GM18502 (cell line): ENCODE data around the gene RWDD4.
A peak's percentile ranks its signal among the peaks of the same experiment; 100 is the strongest.

Experiments used
- ATAC-seq: cut with Tn5 transposase; IDR thresholded peaks from one replicate; pipeline ENCODE4 v1.9.1; 2021; ENCODE audit warnings: mild to moderate bottlenecking; ENCODE audit not compliant: unreplicated experiment, poor library complexity

Gene RWDD4

DNA sequence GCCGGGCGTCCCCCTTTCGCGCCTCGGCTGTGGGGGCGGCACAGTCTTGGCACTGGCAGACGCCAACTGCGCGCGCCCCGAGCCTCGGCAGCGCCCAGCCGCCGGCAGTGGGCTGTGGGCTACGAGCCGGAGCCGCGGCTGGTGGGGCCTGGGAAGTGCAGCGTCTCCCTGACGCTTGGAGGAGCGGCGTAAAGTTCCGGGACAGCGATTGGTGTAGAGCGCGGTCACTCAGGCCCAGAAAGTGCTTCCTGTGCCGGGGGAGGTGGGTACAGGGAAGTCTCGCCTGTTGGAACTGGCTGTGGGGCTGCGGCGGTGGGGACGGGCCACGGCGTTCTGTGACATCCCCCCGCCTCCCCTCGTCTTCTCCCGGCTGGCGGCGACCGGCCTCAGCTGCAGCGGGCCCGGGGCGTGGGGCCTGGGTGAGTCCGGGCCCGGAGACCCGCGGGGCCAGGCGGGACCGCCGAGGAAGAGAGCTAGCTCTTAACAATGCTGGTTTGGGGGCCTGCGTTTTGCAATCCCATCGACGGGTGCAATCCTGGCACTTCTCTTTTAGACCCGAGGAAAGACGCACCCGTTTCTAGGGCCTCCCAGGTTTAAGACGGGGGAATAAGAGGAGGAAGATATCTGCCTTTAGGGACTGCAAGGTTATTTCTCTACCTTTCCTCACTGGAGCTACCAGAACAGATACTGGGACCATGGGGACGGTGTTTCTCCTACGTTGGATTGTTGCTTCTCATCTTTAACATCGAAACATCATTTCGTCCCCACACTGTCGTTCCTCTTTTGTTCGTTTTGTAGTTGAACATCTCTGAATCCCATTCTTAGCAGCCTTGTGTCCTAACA, at the start of gene RWDD4, which contains the start of gene TRAPPC11:
Gene RWDD4, minus strand, starts transcription at position 157 of the 843 bp plus-strand sequence. CDS start 233 bp downstream, outside the sequence.
Gene TRAPPC11, plus strand, starts transcription at position 265 of the 843 bp plus-strand sequence. CDS start 4,575 bp downstream, outside the sequence.
- peak; percentile 99 for ATAC-seq

DNA sequence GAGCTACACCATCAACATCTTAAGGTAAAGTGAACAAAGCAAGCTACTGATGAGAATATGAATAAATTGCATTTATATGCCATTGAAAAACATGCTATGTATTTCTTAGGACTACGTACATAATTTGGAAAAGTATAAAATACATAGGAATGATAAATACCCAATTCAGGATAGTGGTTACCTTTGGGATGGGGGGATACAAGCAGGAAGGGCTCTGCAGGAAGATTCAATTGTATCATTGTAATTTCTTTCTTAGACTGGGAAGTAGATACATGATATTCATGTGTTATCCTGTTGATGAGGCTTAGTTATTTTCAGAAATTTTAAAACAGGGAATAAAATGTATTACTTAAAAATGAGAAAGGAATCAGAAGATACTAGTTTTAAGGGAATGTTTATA, 43.5 kb upstream of the RWDD4 start:
- ATAC-seq, result no peak

DNA sequence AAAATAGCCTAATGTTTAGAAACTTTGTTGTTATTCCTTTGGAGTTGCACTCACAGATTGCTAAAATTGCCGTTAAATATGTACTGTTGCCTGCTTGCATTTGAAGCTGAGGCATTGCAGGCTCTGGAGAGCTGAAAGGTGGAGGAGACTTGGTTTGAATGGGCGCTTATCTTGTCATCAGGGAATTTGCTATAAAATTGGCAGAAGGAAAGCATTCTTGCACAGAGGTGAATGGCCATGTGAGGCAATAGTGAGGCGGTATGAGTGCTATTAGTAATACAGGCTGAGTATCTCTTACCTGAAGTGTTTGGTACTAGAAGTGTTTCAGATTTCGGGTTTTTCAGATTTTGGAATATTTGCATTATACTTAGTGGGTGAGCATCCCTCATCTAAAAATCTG, 41.4 kb upstream of the RWDD4 start:
- no peak for ATAC-seq

DNA sequence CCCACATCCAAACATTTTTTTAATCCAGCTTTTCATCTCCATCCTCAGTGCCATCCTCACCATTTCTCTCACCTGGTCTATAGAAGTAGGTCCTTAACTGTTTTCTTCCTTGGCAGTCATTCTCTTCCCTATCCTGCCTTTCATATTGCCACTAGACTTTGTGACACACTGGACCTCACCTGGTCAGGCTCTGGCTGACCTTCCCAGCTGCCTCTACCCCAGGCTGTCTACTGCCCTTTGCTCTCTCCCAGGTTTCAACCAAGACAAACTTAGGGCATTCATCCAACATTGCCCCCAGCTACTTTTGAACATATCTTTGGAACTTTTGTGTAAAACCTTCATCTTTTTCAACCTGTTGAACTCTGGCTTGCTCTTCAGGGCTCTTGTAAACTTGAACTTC, 39.9 kb upstream of the RWDD4 start:
- ATAC-seq, result no peak

DNA sequence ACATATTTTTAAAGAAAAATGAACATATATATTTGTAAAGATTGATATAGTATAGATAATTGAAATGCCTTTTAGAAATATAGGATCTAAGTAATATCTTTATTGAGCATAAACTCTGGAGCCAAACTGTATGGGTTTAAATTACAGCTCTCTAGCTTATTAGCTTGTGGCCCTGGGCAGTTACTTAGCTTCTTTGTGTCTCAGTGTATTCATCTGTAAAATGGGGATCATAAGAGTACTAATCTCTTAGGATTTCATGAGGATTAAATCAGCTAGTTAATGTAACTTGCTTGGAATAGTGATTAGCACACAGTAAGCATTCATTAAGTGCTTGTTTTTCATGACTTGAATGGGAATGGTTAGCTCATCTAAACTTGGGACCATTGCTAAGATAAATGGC, 32.9 kb upstream of the RWDD4 start:
- ATAC-seq, result no peak

DNA sequence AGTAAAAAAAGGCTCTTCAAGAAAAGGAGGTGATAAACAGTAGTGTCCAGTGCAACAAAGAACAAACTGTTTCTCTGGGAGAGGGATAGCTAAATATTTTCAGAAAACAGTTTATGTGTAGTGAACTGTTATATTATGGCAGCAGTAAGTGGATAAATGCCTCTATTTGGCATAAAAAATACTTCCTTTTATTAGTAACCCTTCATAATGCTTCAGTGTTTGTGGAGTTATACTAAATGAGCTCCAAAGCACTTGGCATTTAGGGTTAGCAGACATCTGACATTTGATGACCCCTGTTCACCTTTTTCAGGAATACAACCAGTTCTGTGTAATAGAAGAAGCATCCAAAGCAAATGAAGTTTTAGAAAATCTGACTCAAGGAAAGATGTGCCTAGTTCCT, 32.0 kb upstream of the RWDD4 start:
- ATAC-seq, result no peak

DNA sequence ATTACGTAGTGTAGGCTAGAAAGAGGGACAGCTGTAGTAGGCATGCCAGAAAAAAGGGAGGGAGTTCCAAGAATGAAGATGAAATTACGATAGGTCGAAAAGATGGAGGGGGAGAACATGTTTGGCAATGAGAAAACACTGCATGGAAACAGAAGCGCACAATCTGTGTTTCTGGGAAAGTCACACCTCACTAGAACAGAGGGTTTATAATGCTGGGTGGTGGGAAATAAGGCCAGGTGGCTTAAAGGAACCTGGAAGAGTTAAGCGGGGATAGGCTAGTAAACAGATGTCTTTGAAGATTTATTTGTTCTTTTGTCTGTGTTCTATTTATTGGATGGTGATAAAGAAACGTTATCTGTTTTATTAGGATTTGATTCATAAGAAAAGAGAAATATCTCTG, 29.2 kb upstream of the RWDD4 start:
- no peak for ATAC-seq

DNA sequence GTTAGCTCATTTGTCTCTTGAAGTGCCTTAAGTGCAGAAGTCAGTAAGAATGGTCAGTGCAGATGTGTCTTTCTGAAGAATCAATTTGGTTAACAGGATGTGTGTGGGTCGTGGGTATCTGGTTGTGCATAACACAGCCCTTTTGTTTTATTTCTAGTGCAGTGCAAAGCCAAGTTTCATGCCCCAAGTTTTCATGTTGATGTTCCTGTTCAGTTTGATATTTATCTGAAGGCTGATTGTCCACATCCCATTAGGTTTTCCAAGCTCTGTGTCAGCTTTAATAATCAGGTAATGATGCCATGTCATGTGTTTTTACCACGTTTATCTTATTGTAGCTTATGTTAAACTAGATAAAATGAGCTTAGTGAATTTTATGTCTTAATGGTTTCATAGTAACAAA, 27.5 kb upstream of the RWDD4 start:
- ATAC-seq, result no peak

DNA sequence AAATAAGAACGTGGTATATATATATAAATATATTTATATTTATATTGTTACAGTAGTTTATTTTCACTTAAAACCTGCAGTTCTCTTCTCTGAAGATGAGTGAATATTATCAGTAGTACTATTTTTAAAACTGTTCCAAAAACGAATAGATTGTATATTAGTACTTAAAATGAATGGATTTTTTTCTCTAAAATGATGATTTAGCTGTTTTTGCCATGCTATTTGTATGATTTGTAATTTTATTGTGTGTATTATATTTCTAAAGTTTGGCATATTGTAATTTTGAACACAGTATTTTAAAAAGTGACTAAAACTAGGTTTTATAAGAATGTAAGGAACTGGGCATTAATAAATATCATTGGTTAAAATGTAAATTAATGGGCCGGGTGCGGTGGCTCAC, 22.1 kb upstream of the RWDD4 start:
- no peak for ATAC-seq

DNA sequence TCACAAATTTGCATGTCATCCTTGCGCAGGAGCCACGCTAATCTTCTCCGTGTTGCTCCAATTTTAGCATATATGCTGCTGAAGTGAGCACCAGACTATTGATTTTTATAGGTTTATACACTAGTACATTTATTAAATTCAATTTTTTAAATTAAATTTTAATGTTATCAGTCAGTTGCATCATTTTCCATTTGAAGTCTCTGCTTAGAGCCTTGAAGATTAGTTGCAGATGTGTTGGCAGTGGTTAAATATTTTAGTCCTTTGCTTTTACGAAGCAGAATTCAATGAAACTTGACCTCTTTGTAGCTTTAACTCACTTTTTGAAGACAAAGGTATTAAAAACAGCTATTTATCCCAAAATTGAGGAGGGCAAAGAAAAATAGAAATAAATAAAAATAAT, 16.6 kb upstream of the RWDD4 start:
- ATAC-seq, result no peak

DNA sequence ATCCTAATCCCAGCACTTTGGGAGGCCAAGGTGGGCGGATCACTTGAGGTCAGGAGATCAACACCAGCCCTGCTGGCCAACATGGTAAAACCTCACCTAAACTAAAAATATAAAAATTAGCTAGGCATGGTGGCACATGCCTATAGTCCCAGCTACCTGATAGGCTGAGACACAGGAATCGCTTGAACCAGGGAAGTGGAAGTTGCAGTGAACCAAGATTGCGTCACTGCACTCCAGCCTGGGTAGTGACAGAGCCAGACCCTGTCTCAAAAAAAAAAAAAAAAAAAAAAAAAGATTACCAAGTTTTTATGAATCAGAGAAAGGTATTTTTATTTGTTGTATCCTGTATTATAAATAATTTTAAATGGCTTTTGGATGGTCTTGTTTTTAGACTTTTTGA, 15.2 kb upstream of the RWDD4 start:
- ATAC-seq, result no peak

DNA sequence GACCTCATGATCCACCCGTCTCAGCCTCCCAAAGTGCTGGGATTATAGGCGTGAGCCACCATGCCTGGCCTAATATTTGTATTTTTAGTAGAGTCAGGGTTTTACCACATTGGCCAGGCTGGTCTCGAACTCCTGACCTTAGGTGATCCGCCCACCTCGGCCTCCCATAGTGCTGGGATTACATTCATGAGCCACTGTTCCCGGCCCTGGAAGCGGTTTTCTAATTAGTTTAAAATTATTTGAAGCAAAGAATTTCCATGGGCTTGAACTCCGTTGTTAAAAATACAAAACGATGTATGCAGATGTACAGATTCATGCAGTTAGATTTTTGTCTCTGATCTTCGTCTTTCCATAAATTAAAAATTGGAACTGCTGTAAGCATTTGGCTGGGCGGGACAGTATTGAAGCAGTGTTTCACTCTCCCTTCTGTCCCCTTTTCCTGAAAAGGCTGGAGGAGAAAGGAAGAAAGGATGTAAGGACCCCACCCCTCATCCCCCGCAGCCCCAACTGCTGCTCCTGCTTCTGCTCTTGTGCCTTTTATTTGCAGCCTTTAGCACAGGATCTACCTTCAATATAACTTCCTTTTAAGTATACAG, 12.1 kb upstream of the RWDD4 start:
- ATAC-seq, result no peak

DNA sequence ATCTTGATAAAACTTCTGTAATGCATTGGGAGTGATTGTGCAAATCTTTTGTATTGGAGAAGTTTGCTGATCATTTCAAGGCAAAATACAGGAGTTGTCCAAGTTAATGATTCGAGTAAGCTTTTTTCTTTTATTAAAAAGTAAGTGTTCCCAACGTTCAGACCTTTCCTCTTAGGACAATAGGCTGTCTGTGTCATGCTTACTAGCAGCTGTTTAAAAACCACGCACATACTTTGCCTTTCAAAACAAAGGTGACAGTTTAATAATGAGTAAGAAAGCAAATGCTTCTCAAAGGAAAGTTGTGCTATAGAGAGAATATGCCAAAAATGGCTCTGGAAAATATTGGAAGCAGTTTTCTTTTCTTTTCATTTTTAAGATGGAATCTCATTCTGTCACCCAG, 11.3 kb upstream of the RWDD4 start:
- ATAC-seq, result no peak

DNA sequence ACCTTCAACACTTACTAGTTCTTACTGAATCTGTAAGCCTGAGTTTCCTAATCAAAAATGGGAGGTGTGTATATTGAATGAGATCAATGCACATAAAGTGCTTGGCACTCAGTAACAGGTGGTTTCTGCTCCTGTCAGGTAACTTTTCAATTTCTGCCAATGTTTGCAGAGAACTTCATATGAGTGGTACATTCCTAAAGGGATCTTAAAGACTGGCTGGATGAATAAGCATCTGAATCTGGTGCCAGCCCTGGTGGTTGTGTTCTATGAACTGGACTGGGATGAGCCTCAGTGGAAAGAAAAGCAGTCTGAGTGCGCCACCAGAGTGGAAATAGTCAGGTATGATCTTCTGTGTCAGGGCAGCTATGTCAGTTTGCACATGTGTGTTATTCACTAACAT, 7.1 kb upstream of the RWDD4 start:
- no peak for ATAC-seq

DNA sequence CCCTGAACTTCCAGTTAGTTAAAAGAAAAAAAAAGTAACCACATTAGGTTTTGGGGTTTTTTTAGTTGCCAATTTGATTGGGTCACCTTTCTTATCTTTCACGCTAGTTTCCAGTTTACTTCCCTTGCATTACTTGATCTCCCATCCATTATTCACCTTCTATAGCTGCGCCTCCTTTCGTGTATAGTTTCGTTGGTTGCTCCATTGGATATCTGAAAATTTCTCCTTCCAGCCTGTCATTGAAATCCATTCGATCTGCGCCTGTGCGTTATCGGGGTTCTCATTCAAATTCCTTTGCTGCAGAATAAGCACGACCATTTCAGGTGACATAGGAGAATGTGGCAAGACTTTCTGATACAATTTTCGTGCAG, 872 bp upstream of the RWDD4 start:
- no peak for ATAC-seq

DNA sequence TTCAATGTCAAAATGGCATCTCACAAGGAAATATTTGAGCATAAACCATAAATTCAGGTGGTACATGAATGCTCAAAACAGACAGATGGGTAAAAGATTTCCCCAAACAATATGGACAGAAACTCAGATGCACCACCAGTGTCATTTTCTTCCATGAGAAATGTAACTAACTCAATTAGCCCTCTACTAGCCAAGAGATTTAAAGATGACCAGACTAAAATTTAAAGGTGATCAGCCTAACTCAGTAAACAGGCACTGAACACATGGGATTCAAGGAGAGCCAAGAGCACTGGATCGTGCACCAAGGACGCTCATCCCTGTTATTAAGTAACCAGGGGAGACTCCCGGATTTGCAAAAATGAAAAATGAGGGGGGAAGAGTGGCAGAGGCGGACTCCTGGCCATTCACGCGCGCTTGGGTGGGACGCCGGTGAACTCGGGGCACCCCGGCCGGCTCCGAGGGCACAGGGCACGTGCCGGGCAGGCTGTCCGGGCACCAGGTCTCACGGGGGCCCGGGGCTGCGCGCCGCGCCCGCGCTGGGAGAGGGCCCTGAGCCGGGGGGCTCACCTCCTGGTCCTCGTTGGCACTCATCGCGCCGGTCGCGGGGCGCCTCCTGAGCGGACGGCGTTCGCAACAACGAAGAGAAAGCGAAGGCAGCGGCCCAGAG, 490 bp downstream of the RWDD4 start:
- no peak for ATAC-seq

DNA sequence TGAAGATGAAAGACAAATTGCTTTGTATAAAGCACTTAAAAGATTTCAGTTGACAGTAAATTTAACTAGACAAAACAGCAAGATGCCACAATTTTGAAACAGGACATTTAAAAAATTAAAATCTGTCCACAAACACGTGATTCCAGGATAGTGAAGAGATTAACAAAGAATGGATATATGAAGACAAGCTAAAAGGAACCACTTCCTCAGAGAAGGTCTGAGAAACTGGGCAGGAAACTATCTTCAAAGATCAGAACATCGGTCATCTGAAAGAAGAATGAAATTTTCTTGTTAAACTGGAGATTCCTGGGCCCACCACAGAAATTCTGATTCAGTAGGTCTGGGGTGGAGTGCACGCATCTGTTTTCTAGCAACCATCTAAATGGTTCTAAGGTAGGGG, 1.4 kb downstream of the RWDD4 start:
- no peak for ATAC-seq

DNA sequence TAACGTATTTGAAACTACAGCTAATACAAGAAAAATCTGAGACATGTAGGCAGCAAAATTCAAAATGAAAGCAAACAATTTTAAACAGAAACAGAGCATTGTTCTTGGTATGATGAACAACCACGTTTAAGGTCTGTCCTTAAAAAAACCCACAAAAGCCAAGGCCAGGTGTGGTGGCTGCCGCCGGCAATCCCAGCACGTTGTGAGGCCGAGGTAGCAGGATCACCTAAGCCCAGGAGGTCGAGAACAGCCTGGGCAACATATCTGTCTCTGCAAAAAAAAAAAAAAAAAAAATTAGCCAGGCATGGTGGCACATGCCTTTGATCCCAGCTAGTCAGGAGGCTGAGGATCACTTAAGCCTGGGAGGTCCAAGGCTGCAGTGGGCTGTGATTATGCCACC, 13.7 kb downstream of the RWDD4 start:
- no peak for ATAC-seq

DNA sequence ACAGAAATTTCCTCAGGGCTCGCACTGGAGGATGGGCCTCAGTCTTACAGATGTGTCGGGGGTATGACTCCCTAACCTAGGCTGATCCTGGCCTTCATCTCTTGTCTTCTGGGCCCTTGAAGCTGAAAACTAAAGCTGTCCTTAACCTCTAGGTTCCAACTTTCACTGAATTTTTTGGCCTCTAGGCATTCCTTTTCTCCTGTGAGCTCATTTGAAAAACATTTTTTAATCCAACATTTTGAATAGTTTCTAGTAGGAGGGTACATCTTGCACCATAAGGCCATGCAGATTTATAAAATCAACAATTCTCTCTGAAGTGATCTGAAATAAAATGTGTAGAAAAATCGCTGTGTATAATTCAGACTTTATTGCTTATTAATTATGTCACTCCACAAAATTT, 19.7 kb downstream of the RWDD4 start:
- ATAC-seq, result no peak

DNA sequence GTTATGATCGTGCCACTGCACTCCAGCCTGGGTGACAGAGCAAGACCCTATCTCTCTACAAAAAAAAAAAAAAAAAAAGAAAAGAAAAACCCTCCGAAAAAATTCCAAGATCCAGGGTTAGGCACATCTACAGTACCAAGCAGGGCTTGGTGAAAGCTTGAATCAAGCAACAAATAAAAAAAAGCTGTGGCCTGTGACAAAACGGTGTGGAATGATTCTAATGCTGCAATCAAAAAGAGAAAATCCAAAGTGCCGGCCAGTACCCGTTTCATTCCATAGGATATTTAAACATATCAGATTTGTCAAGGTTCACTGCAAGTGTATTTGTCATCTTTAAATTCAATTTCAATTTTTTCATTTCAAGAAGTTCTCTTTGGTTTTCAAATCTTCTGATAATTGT, 20.5 kb downstream of the RWDD4 start:
- ATAC-seq, result no peak

DNA sequence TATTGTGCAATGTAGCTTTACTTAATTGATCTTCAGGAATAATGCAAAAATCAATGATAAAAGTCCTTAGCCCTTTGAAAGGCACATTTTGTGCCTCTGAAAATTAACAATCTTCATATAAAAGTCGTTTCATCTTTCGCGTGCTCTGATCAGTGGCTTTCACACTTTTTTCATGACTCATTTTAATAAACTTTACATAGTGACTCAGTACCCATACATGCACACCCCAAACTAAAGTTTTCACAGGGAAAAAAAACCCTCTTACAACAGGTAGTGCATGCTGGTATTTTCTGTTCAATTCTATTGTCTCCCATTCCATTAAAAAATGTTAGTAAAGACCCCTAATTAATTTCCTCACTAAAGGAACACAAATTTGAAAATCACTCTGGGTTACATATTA, 21.5 kb downstream of the RWDD4 start:
- no peak for ATAC-seq
